ENCODE data around the gene SORCS2.

Gene SORCS2

DNA sequence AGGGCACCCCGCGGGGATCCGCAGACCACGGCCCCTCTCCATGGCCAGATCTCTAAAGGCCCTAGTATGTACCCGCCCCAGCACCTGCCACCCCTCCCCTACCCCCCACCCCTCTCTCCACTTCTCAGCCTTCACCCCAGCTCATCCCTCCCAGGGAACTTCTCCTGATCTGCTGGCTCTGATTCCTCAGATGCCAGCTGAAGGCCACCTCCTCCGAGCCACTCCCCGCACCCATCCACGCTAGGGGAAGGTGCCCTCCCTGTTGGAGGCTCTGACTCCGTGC, 230.5 kb downstream of the SORCS2 start:
- Mint-ChIP-seq H3K4me1 (no peaks in the 10 kb centered on the region), H3K9me3 (peaks cover 8% of the 10 kb centered on the region), H3K36me3 (no peaks in the 10 kb centered on the region), H3K27ac (no peak overlapping the region), H3K27me3 (no peaks in the 10 kb centered on the region), H3K4me3 (no peak overlapping the region)
- no peak for ATAC-seq

DNA sequence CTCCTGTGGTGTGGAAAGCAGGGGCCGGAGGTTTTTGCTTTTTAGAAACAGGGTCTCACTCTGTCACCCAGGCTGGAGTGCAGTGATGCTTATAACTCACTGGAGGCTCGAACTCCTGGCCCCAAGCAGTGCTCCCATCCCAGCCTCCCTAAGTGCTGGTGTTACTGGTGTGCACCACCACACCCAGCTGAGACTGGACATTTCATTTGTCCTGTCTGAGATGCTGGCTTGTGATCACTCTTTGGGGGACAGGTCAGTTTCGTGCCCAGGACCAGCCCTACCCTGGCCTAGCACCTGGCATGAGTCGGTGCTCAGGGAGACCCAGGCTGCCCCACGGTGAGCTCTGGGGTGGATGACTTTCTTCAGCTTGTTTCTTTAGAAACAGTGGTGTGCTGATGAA, 231.1 kb downstream of the SORCS2 start:
- Mint-ChIP-seq H3K27me3 (no peaks in the 10 kb centered on the region), H3K9me3 (peaks cover 3% of the 10 kb centered on the region), H3K4me1 (no peaks in the 10 kb centered on the region), H3K4me3 (no peak overlapping the region), H3K36me3 (no peaks in the 10 kb centered on the region), H3K27ac (no peak overlapping the region)
- no peak for ATAC-seq

DNA sequence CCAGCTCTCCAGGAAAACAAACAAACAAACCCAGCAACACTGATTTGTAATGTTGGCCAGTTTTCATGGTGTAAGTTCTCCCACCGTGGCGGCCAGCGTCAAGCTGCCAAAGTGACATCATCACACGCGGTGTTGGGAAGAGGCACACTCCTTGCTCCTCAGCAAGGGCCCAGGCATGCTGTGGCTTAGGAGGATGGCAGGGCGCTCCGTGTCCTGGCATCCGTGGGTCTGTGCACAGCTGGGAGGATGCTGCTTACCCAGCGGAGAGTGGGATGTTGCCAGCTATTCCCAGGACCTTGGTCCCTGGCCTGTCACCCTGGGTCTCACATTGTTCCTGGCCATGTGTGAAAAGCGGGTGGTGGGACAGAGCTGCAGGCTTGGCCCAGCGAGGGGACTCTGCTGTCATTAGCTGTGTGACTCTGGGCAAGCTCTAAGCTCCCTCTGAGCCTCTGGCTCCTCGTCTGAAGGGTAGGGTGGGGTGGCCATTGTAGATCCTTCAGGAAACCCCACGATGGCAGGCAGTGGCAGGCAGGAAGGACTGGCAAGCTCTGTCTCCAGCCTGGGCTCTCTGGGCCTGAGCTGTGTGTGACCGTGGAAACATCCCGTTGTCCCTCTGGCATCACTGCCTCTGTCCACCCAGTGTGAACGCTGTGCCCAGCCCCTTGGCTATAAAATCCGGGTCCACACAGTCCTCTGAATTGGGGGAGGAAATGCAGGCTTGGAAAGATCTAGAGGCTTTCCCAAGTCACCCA, 231.6 kb downstream of the SORCS2 start:
- Mint-ChIP-seq H3K4me1 (no peaks in the 10 kb centered on the region), H3K9me3 (no peaks in the 10 kb centered on the region), H3K27me3 (no peaks in the 10 kb centered on the region), H3K36me3 (no peaks in the 10 kb centered on the region), H3K27ac (no peak overlapping the region), H3K4me3 (no peak overlapping the region)
- no peak for ATAC-seq

DNA sequence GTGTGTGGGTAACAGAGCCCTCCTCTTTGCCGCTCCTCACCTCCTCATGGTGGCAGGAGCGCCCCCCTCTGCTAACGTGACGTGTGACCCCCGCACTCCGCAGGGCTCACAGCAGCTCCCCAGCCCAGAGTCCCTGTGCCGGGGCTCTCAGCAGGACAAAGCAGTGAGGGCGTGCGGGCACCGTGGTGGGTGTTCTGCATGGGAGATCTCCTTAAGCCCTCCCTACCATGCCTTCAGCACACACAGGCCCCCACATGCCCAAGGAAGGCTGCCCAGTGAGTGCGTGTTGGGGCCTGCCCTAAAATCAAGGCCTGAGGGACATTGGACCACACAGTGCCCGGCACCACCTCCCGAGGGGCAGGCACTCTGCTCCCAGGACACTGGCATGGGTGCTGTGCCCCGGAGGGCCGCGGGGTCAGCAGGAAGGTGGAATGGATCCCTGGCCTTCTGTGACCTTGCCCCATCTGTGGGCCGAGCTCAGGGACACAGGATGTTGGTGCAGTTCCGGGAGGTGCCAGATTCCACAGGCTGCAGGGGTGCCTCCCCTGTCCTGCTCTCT, 232.3 kb downstream of the SORCS2 start:
- Mint-ChIP-seq H3K4me1 (no peaks in the 10 kb centered on the region), H3K27me3 (no peaks in the 10 kb centered on the region), H3K9me3 (no peaks in the 10 kb centered on the region), H3K36me3 (no peaks in the 10 kb centered on the region), H3K27ac (no peak overlapping the region), H3K4me3 (no peak overlapping the region)
- ATAC-seq, result no peak

DNA sequence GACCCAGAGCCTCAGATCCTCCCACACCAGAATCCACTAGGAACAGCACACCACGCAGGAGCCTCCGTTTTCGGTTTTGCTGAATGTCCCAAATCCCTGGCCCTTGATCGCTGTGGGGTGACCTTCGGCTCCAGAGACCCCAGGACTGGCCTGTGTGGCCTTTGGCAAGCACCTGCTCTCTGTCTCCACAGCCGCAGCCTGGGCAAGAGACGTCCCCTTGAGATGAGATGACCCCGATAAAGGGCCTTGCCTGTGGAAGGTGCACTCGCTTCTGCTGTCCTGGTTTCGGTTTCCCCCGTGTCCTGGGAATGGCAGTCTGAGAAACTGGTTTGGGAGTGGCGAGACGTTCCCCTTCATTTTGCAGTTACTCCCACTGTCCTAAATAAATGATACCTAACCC, 232.8 kb downstream of the SORCS2 start:
- H3K36me3 Mint-ChIP-seq, result no peaks in the 10 kb centered on the region
- ATAC-seq, result no peak
- no peaks in the 10 kb centered on the region for H3K4me1 Mint-ChIP-seq
- H3K9me3 Mint-ChIP-seq, result no peaks in the 10 kb centered on the region
- H3K27ac Mint-ChIP-seq, result no peak overlapping the region
- H3K4me3 Mint-ChIP-seq, result no peak overlapping the region
- no peaks in the 10 kb centered on the region for H3K27me3 Mint-ChIP-seq

DNA sequence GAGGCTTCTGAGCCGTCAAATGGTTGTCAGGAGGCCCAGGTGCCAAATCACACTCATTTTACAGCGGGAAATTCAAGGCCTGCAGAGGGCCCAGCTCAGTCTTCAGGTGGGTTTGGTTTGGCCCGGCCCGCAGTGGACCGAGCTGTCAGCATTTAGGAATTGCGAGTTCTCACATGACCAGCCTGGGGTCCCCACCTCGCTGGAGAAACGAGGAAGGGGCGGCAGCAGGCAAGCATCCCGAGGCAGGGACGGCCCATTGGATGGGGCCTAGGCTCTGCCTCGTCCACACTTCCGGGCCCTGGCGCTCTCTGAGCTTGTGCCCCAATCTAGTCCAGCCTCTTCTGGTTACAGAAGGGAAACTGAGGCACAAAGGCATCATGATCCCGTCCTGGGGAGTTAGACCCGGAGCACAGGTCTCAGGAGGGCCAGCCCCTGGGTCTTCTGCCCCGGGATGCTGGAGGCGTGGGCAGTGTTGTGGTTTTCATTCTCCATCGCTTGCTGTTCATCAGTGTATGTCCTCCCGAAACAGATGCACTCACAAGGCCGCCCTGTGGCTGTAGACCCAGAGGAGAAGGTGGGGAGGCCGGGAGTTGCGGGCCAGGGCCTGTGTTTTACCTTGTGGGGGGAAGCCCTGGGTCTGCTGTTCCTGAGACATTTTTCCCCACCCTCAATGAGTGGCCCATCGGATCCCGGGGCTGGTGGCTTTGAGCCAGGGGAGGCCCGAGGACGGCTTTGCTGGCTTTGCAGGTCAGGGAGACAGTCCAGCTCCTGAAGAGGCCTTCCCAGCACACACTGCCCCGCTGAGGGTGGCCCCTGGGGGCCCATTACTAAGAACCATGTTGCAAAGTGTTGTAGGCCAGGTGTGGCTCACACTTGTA, 233.5 kb downstream of the SORCS2 start:
- Mint-ChIP-seq H3K4me3 (no peak overlapping the region), H3K4me1 (no peaks in the 10 kb centered on the region), H3K9me3 (no peaks in the 10 kb centered on the region), H3K27ac (no peak overlapping the region), H3K36me3 (no peaks in the 10 kb centered on the region), H3K27me3 (no peaks in the 10 kb centered on the region)
- no peak for ATAC-seq

DNA sequence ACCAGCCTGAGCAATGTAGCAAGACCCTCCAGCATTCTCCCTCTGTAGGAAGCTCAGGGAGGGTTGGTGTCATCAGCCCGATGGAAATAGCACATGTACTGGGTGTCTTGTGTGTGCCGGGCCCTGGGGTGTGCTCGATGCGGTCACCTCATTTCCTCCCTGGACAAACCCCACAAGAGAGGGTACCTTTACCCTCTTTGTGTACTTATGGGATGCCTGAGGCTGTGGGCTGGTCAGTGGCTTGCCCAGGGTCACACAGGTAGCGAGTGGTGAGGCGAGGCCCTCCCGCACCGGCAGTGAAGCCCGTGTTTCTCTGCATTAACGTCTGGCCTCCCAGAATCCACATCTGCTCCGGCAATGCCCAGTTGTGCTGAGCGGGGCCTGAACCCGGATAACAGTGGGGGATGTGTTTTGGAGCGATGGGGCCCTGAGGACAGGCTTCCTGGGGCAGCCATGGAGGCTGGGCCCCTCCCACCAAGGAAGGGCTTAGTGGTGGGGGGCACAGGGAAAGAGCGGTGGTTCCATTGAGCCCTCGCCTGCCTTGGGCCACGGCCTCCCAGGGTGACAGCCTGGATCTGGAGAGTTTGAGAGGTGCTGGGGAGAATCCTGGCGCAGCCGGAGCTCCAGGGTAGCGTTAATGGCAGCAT, 234.3 kb downstream of the SORCS2 start:
- H3K9me3 Mint-ChIP-seq, result no peaks in the 10 kb centered on the region
- no peaks in the 10 kb centered on the region for H3K4me1 Mint-ChIP-seq
- H3K4me3 Mint-ChIP-seq, result no peak overlapping the region
- no peak overlapping the region for H3K27ac Mint-ChIP-seq
- no peak for ATAC-seq
- H3K36me3 Mint-ChIP-seq, result no peaks in the 10 kb centered on the region
- no peaks in the 10 kb centered on the region for H3K27me3 Mint-ChIP-seq

DNA sequence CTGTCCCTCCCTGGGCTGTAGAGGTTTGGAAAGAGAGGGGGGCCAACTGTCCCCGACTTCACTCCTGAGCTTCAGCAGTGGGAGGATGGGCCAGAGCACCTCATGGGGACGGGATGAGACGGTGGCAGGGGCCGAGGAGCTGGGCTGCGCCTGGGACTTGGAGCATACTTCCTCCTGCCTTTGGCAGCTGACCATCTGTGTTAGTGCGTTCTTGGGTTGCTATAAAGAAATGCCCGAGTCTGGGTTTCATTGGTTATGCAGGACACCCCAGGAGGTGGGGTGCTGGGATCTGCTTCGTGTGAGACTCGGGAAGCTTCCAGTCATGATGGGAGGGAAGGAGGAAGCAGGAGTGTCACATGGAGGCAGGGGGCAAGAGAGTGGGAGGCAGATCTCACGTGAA, 235.0 kb downstream of the SORCS2 start:
- Mint-ChIP-seq H3K9me3 (no peaks in the 10 kb centered on the region), H3K36me3 (no peaks in the 10 kb centered on the region), H3K27ac (no peak overlapping the region), H3K27me3 (no peaks in the 10 kb centered on the region), H3K4me1 (no peaks in the 10 kb centered on the region), H3K4me3 (no peak overlapping the region)
- ATAC-seq, result no peak

DNA sequence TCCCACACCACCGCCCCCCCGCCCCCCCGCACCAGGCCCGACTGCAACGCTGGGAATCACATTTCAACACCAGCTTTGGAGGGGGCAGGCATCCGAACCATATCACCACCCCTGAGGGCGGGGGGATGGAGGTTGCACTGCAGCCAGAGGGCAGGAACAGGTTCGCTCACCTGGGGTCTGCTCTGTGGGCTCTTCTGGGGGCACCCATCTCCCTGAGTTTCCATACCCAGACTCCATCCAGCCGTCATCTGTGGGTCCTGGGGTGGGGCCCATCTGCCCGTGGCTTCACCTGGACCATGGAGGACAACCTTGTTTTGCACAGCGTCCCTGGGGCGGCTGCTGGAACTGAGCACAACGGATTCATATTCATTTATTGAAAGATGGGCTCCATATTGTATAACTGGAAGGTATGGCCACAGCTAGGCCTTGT, 235.5 kb downstream of the SORCS2 start:
- Mint-ChIP-seq H3K36me3 (no peaks in the 10 kb centered on the region), H3K27me3 (no peaks in the 10 kb centered on the region), H3K9me3 (no peaks in the 10 kb centered on the region), H3K27ac (no peak overlapping the region), H3K4me1 (no peaks in the 10 kb centered on the region), H3K4me3 (no peak overlapping the region)
- ATAC-seq, result no peak

DNA sequence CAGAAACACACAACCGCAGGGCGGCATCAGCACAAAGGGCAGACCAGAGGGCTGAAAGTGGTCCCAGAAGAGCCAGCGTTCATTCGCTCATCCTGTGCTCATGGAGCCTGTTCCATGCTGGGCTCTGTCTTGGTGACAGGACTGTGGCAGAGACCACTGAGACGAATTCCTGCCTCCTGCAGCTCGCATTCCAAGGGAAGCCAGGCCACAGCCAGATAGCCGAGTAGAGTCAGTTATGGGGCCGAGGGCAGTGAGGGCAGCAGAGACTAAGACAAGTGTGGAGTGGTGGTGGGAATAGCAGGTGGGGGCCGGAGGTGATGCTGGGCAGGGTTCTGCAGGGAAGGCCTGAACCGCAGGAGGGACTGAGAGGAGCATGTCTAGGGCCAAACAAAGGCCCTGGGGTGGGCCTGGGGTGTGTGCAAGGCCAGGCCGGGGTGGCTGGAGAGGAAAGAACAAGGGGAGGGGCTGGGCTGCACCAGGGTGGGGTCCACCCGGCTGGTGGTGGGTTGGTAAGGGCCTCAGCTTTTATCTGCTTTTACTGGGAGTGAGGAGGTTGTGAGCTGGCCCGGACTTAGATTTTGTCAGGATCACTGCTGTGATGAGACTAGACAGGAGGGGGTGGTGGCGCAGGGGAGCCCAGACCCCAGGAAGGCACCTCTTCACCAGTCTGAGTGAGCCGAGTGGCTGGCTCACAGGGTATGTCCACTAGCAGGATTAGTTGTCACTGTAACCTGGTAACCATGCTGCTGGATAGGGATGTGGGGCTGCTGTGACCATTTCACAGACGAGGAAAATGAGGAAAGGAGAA, 236.1 kb downstream of the SORCS2 start:
- Mint-ChIP-seq H3K9me3 (no peaks in the 10 kb centered on the region), H3K4me1 (no peaks in the 10 kb centered on the region), H3K4me3 (no peak overlapping the region), H3K36me3 (no peaks in the 10 kb centered on the region), H3K27me3 (no peaks in the 10 kb centered on the region), H3K27ac (no peak overlapping the region)
- no peak for ATAC-seq

DNA sequence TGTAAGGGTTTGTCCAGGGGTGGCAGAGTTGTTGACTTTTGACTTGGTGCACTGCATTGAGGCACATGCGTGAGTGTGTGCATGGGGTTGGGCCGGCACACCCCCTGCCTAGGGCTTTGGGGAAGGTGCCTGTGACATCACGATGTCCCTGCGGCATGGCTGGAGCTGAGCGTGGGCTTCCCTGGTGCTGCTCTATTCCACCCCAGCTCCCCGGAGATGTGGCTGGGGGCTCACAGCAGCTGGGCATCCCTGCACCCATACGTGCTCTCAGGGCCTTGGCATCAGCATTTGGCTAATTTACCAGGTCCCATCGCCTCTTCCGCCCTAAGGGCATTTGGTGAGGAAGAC, 236.7 kb downstream of the SORCS2 start:
- H3K9me3 Mint-ChIP-seq, result no peaks in the 10 kb centered on the region
- H3K4me1 Mint-ChIP-seq, result no peaks in the 10 kb centered on the region
- no peak overlapping the region for H3K4me3 Mint-ChIP-seq
- no peak overlapping the region for H3K27ac Mint-ChIP-seq
- no peaks in the 10 kb centered on the region for H3K27me3 Mint-ChIP-seq
- no peaks in the 10 kb centered on the region for H3K36me3 Mint-ChIP-seq
- ATAC-seq, result no peak

DNA sequence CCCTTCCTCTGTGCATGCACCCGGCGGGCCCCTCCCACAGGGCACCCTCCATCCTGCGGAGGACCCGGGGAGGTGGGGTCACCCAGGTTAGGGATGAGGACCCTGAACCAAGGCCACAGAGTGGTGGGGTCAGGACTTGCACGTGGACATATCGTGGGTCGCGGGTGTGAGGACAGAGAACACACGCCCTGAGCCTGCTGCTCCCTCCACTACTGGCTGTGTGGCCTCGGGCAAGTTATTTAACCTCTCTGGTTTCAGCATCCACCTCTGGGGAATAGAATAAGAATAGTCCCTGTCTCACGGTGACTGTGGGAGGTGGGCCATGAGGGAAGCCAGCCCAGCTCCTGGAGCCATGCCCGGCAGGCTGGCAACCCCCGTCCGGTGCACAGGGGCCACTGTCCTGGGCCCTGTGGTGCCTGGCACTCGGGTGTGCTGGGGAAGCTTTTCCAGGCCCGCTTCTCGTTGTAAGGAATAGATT, 237.3 kb downstream of the SORCS2 start:
- no peak overlapping the region for H3K4me3 Mint-ChIP-seq
- no peaks in the 10 kb centered on the region for H3K9me3 Mint-ChIP-seq
- no peaks in the 10 kb centered on the region for H3K36me3 Mint-ChIP-seq
- H3K4me1 Mint-ChIP-seq, result no peaks in the 10 kb centered on the region
- H3K27me3 Mint-ChIP-seq, result no peaks in the 10 kb centered on the region
- ATAC-seq, result no peak
- no peak overlapping the region for H3K27ac Mint-ChIP-seq

DNA sequence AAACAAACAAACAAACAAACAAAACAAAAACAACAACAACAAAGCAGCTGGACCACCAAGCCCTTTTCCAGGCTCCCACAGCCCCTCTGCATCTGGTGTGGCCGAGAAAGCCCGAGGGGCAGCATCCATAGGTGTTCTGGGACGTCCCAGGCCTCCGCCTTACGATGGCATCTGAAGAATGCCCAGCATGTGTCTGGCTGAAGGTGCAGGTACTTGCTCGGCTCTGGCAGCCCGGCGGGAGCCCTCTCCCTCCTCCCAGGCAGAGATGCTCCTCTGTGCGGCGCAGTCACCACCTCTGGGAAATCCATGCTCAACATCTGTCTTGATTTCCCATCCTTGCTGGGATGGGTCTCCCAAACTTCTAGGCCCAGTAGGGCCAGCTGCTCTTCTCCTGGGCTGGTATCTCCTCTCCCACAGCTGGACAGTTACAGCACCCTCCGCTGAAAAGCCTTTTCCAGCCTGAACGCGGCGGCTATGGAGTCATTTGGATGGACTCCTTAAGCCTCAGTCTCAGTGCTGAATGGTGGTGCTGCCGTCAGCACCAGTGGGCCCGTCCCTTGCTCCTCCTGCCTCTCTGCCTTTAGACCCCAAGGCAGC, 238.1 kb downstream of the SORCS2 start:
- Mint-ChIP-seq H3K9me3 (no peaks in the 10 kb centered on the region), H3K27ac (no peak overlapping the region), H3K36me3 (no peaks in the 10 kb centered on the region), H3K4me1 (no peaks in the 10 kb centered on the region), H3K4me3 (no peak overlapping the region), H3K27me3 (no peaks in the 10 kb centered on the region)
- no peak for ATAC-seq

DNA sequence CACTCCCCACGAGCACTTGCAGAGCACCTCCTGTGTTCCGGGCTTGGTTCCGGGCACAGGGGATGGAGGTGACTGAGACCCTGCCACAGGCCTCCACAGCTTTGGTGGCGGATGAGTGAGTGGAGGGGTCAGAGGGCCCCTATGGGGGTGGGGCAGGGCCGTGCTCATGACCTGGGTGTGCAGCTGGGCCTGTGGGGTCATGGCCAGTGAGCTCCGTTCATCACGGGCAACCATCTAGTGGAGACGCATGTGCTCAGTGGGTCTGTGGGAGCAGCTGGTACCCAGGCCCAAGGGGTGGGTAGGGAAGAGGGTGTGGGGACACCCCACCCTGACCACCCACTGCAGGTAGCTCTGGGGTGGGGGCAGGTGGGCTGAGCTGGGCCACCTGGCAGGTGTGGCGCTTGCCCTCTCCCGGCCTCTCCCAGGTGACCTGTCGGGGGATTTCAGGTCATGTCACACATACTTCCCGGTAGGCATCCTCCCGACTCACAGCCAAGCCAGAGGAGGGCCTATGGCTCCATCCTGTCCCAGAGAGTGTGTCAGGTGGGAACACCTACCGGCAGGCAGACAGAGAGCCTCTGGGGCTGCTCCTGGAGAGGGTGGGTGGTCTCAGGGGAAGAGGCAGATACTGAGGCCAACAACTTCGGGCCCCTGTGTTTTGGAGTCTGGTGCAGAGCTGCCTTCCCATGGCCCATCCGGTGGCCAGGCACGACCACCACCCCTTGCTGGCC, 238.8 kb downstream of the SORCS2 start:
- Mint-ChIP-seq H3K27me3 (no peaks in the 10 kb centered on the region), H3K27ac (no peak overlapping the region), H3K4me1 (no peaks in the 10 kb centered on the region), H3K36me3 (no peaks in the 10 kb centered on the region), H3K9me3 (no peaks in the 10 kb centered on the region), H3K4me3 (no peak overlapping the region)
- ATAC-seq, result peak; percentile 44
